ENCODE measurements around the gene VSX2. TPM values are rescaled to one million over a fixed set of nuclear protein-coding genes. Genes with fewer than 3 reads are reported as not detected.
A peak's percentile ranks its signal among the peaks of the same experiment; 100 is the strongest.

Gene VSX2
- total and polyA plus RNA-seq, 2 experiments from 2014 or later, result not detected

GRCh38 chr14:74211945-74212580 lies 27.2 kb upstream of the VSX2 start:
- DNase-seq (ENCODE audit: low read depth in 1 of 2, low spot score in 1 of 2), result no peak
- Histone ChIP-seq H3K4me1 (ENCODE audit: low read depth) (no peaks in the 10 kb centered on the region), H3K27me3 (peaks cover 28% of the 10 kb centered on the region), H3K36me3 (no peaks in the 10 kb centered on the region), H3K4me3 (no peak overlapping the region), H3K27ac (no peak overlapping the region), H3K9me3 (ENCODE audit: low read depth) (no peaks in the 10 kb centered on the region)
- no peak for TF ChIP-seq CTCF (IDR thresholded peaks at IDR 0.05; ENCODE audit: low read depth, low read length)

GRCh38 chr14:74213907-74214803 lies 25.1 kb upstream of the VSX2 start:
- Histone ChIP-seq H3K27me3 (peaks cover 46% of the 10 kb centered on the region), H3K36me3 (no peaks in the 10 kb centered on the region), H3K4me1 (ENCODE audit: low read depth) (no peaks in the 10 kb centered on the region), H3K27ac (no peak overlapping the region), H3K9me3 (ENCODE audit: low read depth) (no peaks in the 10 kb centered on the region), H3K4me3 (no peak overlapping the region)
- no peak for DNase-seq (ENCODE audit: low read depth in 1 of 2, low spot score in 1 of 2)
- TF ChIP-seq CTCF (IDR thresholded peaks at IDR 0.05; ENCODE audit: low read depth, low read length), result no peak

GRCh38 chr14:74216671-74217070 lies 22.6 kb upstream of the VSX2 start:
- no peak for TF ChIP-seq CTCF (IDR thresholded peaks at IDR 0.05; ENCODE audit: low read depth, low read length)
- Histone ChIP-seq H3K36me3 (no peaks in the 10 kb centered on the region), H3K27me3 (peaks cover 60% of the 10 kb centered on the region), H3K9me3 (ENCODE audit: low read depth) (no peaks in the 10 kb centered on the region), H3K4me3 (no peak overlapping the region), H3K4me1 (ENCODE audit: low read depth) (no peaks in the 10 kb centered on the region), H3K27ac (no peak overlapping the region)
- no peak for DNase-seq (ENCODE audit: low read depth in 1 of 2, low spot score in 1 of 2)

- H3K9me3 ChIP-seq (ENCODE audit: low read depth), result no peaks in the 10 kb centered on the region
- H3K27ac ChIP-seq, result no peak overlapping the region
- H3K4me3 ChIP-seq, result no peak overlapping the region
- H3K27me3 ChIP-seq, result peaks cover 60% of the 10 kb centered on the region
- H3K36me3 ChIP-seq, result no peaks in the 10 kb centered on the region
- DNase-seq (ENCODE audit: low read depth in 1 of 2, low spot score in 1 of 2), result peak; percentile 68 to 80
- no peaks in the 10 kb centered on the region for H3K4me1 ChIP-seq (ENCODE audit: low read depth)
- TF ChIP-seq CTCF (IDR thresholded peaks at IDR 0.05; ENCODE audit: low read depth, low read length), result peak; percentile 97
Observed at GRCh38 chr14:74217672-74218448, 21.4 kb upstream of the VSX2 start.

- DNase-seq (ENCODE audit: low read depth in 1 of 2, low spot score in 1 of 2), result no peak
- Histone ChIP-seq H3K4me3 (no peak overlapping the region), H3K27me3 (peaks cover 60% of the 10 kb centered on the region), H3K4me1 (ENCODE audit: low read depth) (no peaks in the 10 kb centered on the region), H3K36me3 (no peaks in the 10 kb centered on the region), H3K27ac (no peak overlapping the region), H3K9me3 (ENCODE audit: low read depth) (no peaks in the 10 kb centered on the region)
- TF ChIP-seq CTCF (IDR thresholded peaks at IDR 0.05; ENCODE audit: low read depth, low read length), result no peak
Observed at GRCh38 chr14:74218462-74218861, 20.8 kb upstream of the VSX2 start.

Data from cardiac muscle cell (in vitro differentiated cells and primary cell).